Brain microvascular endothelial cell (primary cell): Measurements from ENCODE around the gene DNMT3A.

Experiments used
- DNase-seq: peaks from one replicate; pipeline ENCODE4 v3.0.0-alpha.2; 2020
- H3K27ac ChIP-seq: fragments of 250-450 bp; sonication (Bioruptor Pico); 2 replicates; pipeline ENCODE4 v1.5.1; 2020; ENCODE audit warnings: mild to moderate bottlenecking, moderate library complexity
- H3K27me3 ChIP-seq: fragments of 250-450 bp; sonication (Bioruptor Pico); replicated peaks from 2 replicates; pipeline ENCODE4 v1.5.1; 2020; ENCODE audit warnings: mild to moderate bottlenecking
- H3K36me3 ChIP-seq: fragments of 250-450 bp; sonication (Bioruptor Pico); replicated peaks from 2 replicates; pipeline ENCODE4 v1.5.1; 2020; ENCODE audit warnings: mild to moderate bottlenecking
- H3K4me3 ChIP-seq: 2 replicates; pipeline ENCODE4 v1.5.1; 2011; ENCODE audit warnings: low read depth, mild to moderate bottlenecking, control low read depth, low read length, moderate library complexity
- in situ Hi-C: cut with HindIII; loops from 2 replicates; pipeline ENCODE4 v1.10.0; 2017; ENCODE audit warnings: low sequenced_read_pairs, low pct_ligation_motif_present
- TF ChIP-seq, protein P1 (sequence below): IDR thresholded peaks from 2 replicates; pipeline ENCODE4 v1.5.1; 2011; ENCODE audit warnings: low read depth, mild to moderate bottlenecking, moderate library complexity, low read length, control low read depth, inconsistent platforms; ENCODE audit errors: missing control alignments

The DNMT3A gene

DNA sequence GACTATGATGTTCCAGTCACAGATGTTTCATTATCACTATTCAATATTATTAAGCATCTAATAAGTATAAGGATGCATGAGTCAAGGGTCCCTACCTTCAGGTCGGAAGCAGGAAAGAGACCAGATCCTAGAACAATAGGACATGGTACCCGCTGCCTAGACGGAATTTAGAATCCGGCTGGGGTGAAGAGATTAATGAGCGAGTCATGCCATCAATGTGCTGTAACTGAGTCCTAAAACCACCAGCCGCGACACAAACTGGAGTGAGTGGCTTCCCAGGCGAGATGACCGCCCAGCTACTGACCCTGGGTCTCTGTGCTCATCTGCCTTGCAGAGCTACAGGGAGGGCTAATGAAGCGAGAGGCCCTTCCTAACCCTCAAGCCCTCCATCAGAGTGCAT, 73.6 kb downstream of the DNMT3A start:
- H3K4me3 ChIP-seq: no peak overlapping the region
- no peak overlapping the region for H3K27ac ChIP-seq
- H3K27me3 ChIP-seq: no peaks in the 10 kb centered on the region
- no peaks in the 10 kb centered on the region for H3K36me3 ChIP-seq
- in situ Hi-C loops: no loop called here
- DNase-seq: no peak
- TF ChIP-seq, protein P1, sequence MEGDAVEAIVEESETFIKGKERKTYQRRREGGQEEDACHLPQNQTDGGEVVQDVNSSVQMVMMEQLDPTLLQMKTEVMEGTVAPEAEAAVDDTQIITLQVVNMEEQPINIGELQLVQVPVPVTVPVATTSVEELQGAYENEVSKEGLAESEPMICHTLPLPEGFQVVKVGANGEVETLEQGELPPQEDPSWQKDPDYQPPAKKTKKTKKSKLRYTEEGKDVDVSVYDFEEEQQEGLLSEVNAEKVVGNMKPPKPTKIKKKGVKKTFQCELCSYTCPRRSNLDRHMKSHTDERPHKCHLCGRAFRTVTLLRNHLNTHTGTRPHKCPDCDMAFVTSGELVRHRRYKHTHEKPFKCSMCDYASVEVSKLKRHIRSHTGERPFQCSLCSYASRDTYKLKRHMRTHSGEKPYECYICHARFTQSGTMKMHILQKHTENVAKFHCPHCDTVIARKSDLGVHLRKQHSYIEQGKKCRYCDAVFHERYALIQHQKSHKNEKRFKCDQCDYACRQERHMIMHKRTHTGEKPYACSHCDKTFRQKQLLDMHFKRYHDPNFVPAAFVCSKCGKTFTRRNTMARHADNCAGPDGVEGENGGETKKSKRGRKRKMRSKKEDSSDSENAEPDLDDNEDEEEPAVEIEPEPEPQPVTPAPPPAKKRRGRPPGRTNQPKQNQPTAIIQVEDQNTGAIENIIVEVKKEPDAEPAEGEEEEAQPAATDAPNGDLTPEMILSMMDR: no peak

DNA sequence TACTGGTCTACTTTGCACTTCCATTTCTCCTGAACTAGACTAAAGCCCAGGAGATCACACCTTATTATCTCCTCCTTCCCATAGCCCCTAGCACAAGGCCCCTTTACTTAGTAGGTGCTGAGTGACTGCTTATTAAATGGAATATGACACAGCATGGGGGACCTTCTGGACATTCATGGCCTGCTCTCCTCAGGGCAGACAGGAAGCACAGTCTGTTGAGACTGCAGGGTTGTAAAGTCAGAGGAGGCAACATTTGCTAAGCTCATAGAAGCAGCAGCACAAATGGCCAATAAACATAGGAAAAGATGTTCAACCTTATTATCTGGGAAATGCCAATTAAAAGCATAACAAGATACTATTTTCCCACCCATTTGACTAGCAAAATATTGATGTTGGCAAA, 75.3 kb downstream of the DNMT3A start:
- Histone ChIP-seq H3K27me3 (no peaks in the 10 kb centered on the region), H3K27ac (no peak overlapping the region), H3K36me3 (no peaks in the 10 kb centered on the region), H3K4me3 (no peak overlapping the region)
- DNase-seq: no peak
- TF ChIP-seq, protein P1: no peak
- in situ Hi-C loops: no loop called here

DNA sequence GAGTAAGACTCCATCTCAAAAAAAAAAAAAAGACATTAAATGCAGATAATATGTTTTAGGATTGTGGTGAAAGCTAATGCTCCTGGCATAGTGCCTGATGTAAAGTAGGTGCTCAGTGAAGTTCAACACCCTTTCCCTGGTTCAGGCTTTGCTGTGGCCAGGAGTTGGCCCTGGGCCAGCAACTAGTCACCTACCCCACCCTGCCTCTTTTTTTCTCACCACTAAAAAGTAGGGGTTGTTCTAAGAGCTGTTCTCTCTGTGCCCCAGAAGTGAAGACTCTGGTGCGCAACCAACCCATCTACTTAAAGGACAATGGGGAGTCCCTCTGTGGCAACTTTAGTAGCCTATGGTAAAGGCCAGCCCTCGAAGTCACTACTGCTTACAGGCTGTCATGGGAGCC, 75.9 kb downstream of the DNMT3A start:
- no peak for DNase-seq
- in situ Hi-C loops: no loop called here
- Histone ChIP-seq H3K27me3 (no peaks in the 10 kb centered on the region), H3K36me3 (no peaks in the 10 kb centered on the region), H3K4me3 (no peak overlapping the region), H3K27ac (no peak overlapping the region)
- TF ChIP-seq, protein P1: no peak

DNA sequence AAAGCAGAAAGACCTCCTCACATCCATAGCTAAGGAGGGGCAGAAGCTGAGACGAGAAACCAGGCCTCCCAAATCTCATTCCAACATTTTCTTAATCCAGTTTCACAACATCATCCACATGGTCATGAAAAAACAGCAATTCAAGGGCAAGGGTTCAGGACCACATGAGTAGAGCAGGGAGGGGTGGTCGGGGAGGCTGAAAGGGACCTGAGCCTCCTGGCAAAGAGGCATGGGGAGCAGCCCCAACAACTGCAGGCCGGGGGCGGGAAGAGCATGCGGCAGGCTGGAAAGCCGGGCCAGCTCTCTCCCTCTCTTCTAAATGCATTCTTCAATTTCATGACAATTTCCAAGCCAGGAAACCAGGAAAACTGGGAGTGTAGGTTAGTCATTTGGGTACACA, 76.7 kb downstream of the DNMT3A start:
- no peak for DNase-seq
- no peak overlapping the region for H3K4me3 ChIP-seq
- H3K36me3 ChIP-seq: no peaks in the 10 kb centered on the region
- H3K27ac ChIP-seq: no peak overlapping the region
- no peaks in the 10 kb centered on the region for H3K27me3 ChIP-seq
- TF ChIP-seq, protein P1: no peak
- in situ Hi-C loops: no loop called here

DNA sequence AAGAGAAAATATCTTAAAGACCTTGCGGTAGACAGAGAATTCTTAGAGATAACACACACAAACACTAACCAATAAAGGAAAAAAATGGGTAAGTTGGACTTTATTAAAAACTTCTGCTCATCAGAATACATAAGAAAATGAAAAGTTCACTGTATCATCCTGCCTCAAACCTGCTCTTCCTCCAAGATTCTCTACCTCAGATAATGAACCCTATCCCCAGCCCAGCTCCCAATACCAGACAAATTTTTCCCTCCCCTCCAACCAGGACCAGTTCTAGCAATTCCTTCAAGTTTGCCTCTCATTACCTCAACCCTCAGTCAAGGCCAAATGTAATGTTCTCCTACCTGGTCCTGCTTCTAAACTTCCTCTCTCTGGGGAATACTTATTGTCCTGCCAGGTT, 79.4 kb downstream of the DNMT3A start:
- Histone ChIP-seq H3K27ac (no peak overlapping the region), H3K36me3 (no peaks in the 10 kb centered on the region), H3K27me3 (no peaks in the 10 kb centered on the region), H3K4me3 (no peak overlapping the region)
- no peak for DNase-seq
- in situ Hi-C loops: no loop called here
- TF ChIP-seq, protein P1: no peak

DNA sequence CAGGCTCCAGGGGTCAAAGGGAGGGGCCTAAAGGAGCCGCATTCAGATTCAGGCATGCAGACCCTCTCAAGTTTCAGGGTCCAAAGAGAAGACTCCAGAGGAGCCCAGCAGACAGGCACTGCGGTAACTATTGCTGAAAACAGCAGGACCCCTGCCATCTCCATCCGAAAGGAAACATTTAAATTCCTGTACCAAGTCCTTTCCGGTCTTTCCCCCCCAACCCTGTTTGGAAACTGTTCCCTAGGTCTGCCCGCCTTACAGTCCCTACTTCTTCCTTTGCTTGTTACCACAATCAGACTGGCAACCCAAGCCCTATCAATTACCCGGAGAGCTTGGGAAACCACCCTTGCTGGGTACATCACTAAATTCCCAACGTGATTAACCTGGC, 82.0 kb downstream of the DNMT3A start:
- Histone ChIP-seq H3K36me3 (no peaks in the 10 kb centered on the region), H3K27me3 (no peaks in the 10 kb centered on the region), H3K27ac (no peak overlapping the region), H3K4me3 (no peak overlapping the region)
- TF ChIP-seq, protein P1: no peak
- DNase-seq: no peak
- in situ Hi-C loops: no loop called here
